T-helper 2 cell treated with Interferon-gamma antibody and Interleukin-4, amounts not matched to agents 100 ng/mL and 5 ng/mL, for 36 hours (primary cell): ENCODE measurements around the gene TXNRD3. TPM values are rescaled to one million over a fixed set of nuclear protein-coding genes. Genes with fewer than 3 reads are reported as not detected.
"Not testable (repeated sequence)": the region's sequence is repeated elsewhere in the genome, so short reads cannot be mapped to it uniquely, and the experiment has no call there.

Source experiments
- intact Hi-C: fragments of 100-400 bp; cut with micrococcal nuclease; formaldehyde crosslinking; loops from one replicate; pipeline ENCODE4 v1.15.1; 2023
- total RNA-seq: library from RNA; stranded (reverse); gene quantifications from 2 replicates; pipeline ENCODE4 v1.2.3, GENCODE V29; 2022

TXNRD3 gene
- total RNA-seq, 1 donor from 2014 or later: 0.27 TPM

DNA sequence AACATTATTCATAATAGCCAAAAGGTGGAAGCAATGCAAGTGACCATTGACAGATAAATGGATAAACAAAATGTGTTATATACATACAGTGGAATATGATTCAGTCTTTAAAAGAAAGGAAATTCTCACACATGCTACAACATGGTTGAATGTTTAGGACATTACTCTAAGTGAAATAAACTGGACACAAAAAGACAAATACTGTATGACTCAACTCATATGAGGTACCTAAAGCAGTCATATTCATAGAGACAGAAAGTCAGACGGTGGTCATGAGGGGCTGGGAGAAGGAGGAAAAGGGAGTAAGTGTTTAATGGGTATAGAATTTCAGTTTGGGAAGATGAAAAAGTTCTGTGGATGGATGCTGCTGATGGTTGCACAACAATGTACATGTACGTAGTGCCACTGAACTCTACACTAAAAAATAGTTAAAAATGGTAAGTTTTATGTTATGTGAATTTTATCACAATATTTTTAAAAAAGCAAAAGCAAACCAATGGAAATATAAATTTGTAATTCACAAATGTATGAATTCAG is 5.3 kb downstream of the TXNRD3 start:
- intact Hi-C loops: no loop called here

- intact Hi-C loops: no loop called here
Observed at GRCh38 chr3:126646674-126647073, 8.2 kb downstream of the TXNRD3 start.

DNA sequence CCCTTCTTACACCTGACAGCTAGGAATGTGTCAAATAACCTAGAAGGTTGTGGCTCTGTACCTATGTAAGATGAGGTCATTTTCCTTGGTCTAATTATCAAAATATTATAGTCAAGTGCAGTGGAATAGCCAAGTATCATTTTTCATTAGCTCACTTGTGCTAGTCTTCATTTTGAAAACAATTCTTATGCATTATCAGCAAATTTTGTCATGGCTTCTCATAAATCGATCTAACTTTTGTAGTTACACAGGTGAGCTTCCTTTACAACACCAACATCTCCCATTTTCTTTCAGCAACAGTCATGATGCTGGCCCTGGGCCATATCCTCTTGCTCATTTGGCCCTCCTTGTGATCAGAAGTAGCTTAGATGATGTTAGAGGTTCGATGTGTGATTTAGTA is 10.3 kb downstream of the TXNRD3 start:
- intact Hi-C loops: no loop called here

DNA sequence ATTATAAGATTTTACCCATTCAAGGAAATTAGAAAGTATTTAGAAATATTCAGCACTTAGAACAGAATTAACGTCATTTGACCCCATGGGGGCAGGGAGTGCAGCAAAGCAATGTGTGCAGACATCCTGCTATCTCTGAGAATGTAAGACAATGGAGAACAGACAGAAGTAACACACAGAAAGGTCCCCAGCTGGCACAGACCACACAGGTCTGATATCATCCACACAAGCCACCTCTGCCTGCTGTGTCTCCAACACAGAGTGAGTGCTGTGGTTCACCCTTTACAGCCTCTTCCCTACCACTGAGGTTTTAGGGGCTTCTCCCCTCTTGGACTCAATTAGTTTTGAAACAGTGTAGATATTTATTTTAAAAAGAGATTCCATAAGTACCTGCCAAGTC is 16.1 kb downstream of the TXNRD3 start:
- intact Hi-C loops: no loop called here

DNA sequence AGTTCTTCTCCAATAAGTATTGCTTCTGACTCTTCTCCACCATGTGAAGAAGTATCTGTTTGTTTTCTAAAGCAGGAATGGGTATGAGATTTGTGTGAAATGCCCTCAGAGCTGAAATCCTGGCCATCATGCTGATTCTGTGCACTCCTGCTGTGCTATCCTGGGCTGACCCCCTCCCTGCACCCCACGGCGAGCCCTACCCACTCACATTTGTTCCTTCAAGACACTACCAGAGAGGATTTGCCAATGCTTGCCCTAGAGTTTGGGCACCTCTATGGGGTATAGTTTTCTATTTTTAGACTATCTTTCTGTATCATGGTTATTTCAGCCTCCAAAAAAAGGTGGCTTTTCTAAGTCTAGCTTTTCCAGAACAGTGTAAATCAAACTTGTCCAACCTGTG is 18.5 kb downstream of the TXNRD3 start:
- intact Hi-C loops: no loop called here

DNA sequence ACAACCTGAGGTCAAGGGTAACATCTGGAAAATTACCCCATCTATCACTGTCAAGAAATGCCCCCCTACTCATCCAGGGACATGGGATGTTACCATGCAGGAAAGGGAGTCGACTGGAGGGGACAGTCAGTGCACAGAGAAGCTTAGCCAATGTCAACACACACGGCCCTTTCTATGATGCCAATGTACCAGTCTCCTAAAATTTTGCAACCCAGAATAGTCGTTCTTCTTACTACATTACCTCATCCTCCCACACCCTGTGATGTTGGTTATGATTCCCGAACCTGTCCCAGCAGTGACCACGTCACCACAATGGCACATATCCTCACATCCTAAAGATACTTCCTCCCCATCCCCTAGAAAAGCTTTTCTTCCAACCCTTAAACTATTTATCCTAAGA is 20.1 kb downstream of the TXNRD3 start:
- intact Hi-C loops: no loop called here

- intact Hi-C loops: no loop called here
Observed at GRCh38 chr3:126630020-126630419, 24.9 kb downstream of the TXNRD3 start.

GRCh38 chr3:126625735-126626134 is 29.2 kb downstream of the TXNRD3 start:
- intact Hi-C loops: not testable (repeated sequence)

- intact Hi-C loops: no loop called here
Observed at GRCh38 chr3:126622694-126623093, 32.2 kb downstream of the TXNRD3 start.

- intact Hi-C loops: no loop called here
Observed at GRCh38 chr3:126621627-126622345, 33.1 kb downstream of the TXNRD3 start.

DNA sequence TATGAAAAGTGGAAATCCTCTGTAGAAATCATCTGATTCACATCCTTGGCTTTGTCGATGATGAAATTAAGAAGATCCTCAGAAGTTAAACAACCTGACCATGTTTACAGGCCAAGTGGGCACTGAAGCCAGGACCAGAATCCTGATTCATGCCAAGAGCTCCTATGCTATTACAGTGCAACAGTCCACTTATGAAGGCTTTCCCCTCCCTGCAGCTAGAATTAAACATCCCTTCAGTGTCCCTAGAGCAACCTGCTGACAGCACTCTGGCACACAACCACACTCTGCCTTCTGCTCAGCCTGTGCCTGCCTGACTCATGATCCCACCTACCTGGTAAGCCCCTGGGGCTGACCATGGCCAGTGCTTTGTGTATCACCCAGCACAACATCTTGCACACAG is 33.8 kb downstream of the TXNRD3 start:
- intact Hi-C loops: no loop called here

DNA sequence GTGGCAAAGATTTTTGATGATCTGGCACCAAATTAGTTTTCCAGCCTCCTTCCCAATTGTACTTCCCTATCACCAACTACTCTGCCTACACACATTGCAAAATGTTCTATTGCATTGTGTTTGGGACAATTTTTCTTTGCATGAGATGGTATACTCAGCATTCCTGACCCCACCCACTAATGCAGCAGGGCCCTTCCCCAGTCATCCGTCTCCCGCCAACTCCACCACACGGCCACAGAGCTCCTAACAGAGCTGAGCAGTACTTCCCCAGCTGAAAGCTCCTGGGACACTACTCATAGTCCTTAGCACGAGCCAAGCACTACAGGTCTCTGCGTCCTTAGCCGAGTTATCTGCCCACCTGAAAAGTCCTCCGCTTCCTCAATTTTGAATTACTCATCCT is 34.2 kb downstream of the TXNRD3 start:
- intact Hi-C loops: no loop called here

GRCh38 chr3:126618760-126619159 is 36.2 kb downstream of the TXNRD3 start:
- intact Hi-C loops: no loop called here

- intact Hi-C loops: no loop called here
Observed at GRCh38 chr3:126618021-126618420, 36.9 kb downstream of the TXNRD3 start.

DNA sequence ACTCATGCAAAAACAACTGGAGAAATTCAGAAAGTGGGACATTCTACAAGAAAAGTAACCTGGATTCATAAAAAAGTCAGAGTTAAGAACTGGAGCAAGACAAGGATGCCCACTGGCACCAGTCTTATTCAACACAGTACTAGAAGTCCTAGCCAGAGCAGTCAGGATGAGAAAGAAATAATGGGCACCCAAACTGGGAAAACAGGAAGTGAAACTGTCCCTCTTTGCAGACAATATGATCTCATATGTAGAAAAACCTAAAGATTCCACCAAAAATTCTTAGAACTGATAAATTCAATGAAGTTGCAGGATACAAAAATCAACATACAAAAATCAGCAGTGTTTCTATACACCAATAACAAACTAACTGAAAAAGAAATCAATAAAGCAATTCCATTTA is 37.4 kb downstream of the TXNRD3 start:
- intact Hi-C loops: no loop called here

- intact Hi-C loops: no loop called here
Observed at GRCh38 chr3:126616931-126617330, 38.0 kb downstream of the TXNRD3 start.

DNA sequence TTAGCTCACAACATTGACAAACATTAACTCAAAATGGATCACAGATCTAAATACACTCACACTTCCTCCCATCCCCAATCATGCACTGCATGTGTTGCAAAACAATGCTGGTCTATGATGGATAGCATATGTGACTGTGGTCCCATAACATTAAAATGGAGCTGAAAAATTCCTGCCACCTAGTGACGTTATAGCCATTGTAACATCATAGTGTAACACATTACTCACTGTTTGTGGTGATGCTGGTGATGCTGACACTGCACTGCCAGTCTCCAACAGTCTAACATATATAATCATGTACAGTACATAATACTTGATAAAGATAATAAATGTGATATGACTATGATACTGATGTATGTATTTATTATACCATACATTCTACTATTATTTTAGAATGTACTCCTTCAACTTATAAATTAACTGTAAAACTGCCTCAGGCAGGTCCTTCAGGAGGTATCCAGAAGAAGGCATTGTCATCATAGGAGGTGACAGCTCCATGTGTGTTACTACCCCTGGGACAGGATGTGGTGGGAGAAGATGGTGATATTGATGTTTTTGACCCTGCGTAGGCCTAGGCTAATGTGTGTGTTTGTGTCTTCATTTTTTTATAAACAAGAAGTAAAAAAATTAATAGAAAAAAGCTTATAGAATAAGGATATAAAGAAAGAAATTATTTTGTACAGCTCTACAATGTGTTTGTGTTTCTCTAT is 41.3 kb downstream of the TXNRD3 start:
- intact Hi-C loops: no loop called here

DNA sequence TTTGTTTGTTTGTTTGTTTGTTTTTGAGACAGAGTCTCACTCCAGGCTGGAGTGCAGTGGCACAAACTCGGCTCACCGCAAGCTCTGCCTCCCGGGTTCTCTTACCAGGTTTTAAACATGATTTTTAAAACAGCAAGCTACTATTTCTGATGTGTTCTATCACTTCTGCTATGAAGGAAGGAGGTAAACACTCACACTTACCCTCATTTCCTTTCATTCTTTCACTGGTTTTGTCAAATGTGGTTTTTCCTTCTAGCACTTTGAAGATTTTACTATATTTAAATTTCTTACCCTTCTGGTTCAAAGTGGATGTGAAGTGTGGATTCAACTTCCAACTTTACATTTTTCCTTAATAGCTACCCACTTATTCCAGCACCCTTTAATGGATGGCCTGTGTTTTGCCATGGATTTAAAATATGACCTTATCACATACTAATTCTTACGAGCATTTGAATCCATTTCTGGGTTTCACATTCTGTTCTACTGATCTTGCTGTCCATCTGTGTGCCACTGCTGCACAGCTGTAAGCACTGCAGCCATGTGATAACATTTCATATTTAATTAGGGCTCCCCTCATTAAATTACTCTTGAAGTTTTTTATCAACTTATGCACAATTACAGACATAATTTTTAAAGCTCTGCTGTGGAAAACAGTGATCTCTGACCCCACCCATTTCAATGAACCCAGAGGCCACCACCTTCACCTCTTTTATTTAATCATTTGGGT is 42.3 kb downstream of the TXNRD3 start:
- intact Hi-C loops: no loop called here

DNA sequence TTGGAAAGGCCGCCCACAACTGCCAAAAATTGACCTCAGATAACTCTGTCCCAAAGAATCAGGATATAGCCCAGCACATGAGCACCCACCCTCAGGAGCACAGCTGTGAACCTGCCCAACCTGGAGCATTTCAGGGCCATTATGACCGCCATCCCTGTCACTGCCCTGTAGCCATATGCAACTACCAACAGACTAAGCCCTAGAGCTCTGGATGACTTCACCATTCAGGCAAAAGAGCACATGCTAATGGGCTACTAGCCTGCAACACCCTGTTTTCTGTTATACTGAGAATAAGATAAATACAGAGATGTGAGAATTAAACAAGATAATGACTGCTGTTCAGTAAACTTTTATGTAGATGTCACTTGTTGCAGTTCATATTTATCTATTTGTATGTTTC is 45.0 kb downstream of the TXNRD3 start:
- intact Hi-C loops: no loop called here

- intact Hi-C loops: no loop called here
Observed at GRCh38 chr3:126607214-126607908, 47.6 kb downstream of the TXNRD3 start.

DNA sequence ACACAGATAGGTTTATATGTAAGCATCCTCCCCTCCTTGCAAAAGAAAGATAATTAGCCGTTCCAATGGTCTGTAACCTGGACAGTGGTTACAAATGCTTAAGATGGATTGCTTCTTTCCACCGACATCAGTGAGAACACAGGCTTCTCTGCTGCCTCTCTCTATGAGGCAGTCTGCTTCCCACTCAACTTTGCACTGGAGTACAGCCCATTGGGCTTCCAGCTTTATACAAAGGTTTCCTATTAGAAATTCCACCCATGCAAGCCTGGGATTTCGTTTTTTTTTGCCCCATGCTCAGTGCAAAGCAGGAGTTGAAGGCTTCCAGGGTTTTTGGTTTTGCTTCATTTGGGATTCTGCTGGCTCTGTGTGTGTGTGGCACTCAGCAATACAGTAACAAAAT is 48.9 kb downstream of the TXNRD3 start:
- intact Hi-C loops: no loop called here

GRCh38 chr3:126604691-126605090 is 50.2 kb downstream of the TXNRD3 start:
- intact Hi-C loops: no loop called here
